ENCODE data around the gene LSM14A. TPM values are rescaled to one million over a fixed set of nuclear protein-coding genes. Genes with fewer than 3 reads are reported as not detected.
A peak's percentile ranks its signal among the peaks of the same experiment; 100 is the strongest.
"Not testable (repeated sequence)": the region's sequence is repeated elsewhere in the genome, so short reads cannot be mapped to it uniquely, and the experiment has no call there.

LSM14A gene
- total and polyA plus RNA-seq, 9 of the 15 experiments (the other 6 are each of a cell fraction or from before 2014, with no cell fraction given): 19.5 to 150 (median 95.1) TPM

DNA sequence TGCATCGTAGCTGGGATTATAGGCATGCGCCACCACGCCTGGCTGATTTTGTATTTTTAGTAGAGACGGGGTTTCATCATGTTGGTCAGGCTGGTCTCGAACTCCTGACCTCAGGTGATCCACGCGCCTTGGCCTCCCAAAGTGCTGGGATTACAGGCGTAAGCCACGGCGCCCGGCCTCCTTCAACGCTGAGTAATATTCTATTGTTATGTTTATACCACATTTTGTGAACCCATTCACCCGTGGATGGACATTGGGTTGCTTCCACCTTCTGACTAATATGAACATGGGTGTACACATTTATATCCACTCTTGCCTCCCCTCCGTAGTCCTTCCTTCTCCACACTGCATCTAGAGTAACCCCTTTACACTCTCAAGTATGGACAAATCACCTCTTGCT is 80.9 kb downstream of the LSM14A start:
- H3K9me1 ChIP-seq (ENCODE audit: control insufficient read depth, insufficient read depth, low read length); H4K20me1 ChIP-seq (replicated peaks; ENCODE audit: control insufficient read depth, insufficient read depth, low read length); H3K4me3 ChIP-seq; CTCF ChIA-PET (ENCODE audit: low intra/inter-chr PET ratio); ATAC-seq; BruUV-seq (replicated peaks); H3K27me3 ChIP-seq (ENCODE audit: control insufficient read depth in 2 of 2, insufficient read depth in 2 of 2, low read length in 2 of 2); H3K9ac ChIP-seq (ENCODE audit: insufficient read depth in 1 of 2, low read depth in 2 of 2, low read length in 2 of 2); FAIRE-seq; intact Hi-C loops (cut with micrococcal nuclease); in situ Hi-C loops (cut with MboI); DNase-seq (ENCODE audit: extremely low read depth in 1 of 4, low spot score in 3 of 4); H3K36me3 ChIP-seq (ENCODE audit: control insufficient read depth, insufficient read depth, low read length); H3K9me3 ChIP-seq (replicated peaks; ENCODE audit: control insufficient read depth, insufficient read depth, low read depth, low read length); H3K27ac ChIP-seq (ENCODE audit: extremely low read depth, low read depth, low read length); POLR2A ChIA-PET: not testable (repeated sequence)
- TF ChIP-seq, protein P1, sequence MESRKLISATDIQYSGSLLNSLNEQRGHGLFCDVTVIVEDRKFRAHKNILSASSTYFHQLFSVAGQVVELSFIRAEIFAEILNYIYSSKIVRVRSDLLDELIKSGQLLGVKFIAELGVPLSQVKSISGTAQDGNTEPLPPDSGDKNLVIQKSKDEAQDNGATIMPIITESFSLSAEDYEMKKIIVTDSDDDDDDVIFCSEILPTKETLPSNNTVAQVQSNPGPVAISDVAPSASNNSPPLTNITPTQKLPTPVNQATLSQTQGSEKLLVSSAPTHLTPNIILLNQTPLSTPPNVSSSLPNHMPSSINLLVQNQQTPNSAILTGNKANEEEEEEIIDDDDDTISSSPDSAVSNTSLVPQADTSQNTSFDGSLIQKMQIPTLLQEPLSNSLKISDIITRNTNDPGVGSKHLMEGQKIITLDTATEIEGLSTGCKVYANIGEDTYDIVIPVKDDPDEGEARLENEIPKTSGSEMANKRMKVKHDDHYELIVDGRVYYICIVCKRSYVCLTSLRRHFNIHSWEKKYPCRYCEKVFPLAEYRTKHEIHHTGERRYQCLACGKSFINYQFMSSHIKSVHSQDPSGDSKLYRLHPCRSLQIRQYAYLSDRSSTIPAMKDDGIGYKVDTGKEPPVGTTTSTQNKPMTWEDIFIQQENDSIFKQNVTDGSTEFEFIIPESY (CRISPR knock-in tag; IDR thresholded peaks at IDR 0.05): 0 out of 2 replicates have a peak, but pooled peaks have one; percentile 47
- H3K4me2 ChIP-seq (ENCODE audit: insufficient read depth, low read length): peak overlapping the region; percentile 94; the same call in 1 of the 2 replicates
- H2AFZ ChIP-seq (ENCODE audit: low read depth, low read length): 0 out of 2 replicates have a peak overlapping the region, but pooled peaks have one; percentile 1
- H3K4me1 ChIP-seq (replicated peaks in 1 of 2; ENCODE audit: control insufficient read depth in 2 of 2, insufficient read depth in 2 of 2, low read length in 2 of 2): peaks cover 4 to 24% of the 10 kb centered on the region in 2 experiments; a peak in 3 of 5 replicates
- 92% methylated on average over 14 of the region's 14 CpGs for WGBS (ENCODE audit: insufficient coverage, low coverage, missing lambda C conversion rate)
- H3K79me2 ChIP-seq (ENCODE audit: control insufficient read depth, insufficient read depth, low read length): peaks cover 34% of the 10 kb centered on the region

DNA sequence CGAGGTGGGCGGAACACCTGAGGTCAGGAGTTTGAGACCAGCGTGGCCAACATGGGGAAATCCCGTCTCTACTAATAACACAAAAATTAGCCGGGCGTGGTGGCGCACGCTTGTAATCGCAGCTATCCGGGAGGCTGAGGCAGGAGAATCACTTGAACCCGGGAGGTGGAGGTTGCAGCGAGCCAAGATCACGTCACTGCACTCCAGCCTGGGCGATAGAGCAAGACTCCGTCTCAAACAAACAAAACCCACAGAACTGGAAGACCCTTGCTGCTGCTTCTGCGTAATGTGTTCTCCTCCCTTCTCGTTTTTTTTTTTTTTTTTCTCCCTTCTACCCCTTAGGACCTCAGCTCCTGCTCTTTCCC is 81.4 kb downstream of the LSM14A start:
- CTCF ChIA-PET (ENCODE audit: low intra/inter-chr PET ratio); POLR2A ChIA-PET; in situ Hi-C loops (cut with MboI); ATAC-seq; BruUV-seq (replicated peaks); H4K20me1 ChIP-seq (replicated peaks; ENCODE audit: control insufficient read depth, insufficient read depth, low read length); H3K9me1 ChIP-seq (ENCODE audit: control insufficient read depth, insufficient read depth, low read length); DNase-seq (ENCODE audit: extremely low read depth in 1 of 4, low spot score in 3 of 4); intact Hi-C loops (cut with micrococcal nuclease); H3K9me3 ChIP-seq (replicated peaks; ENCODE audit: control insufficient read depth, insufficient read depth, low read depth, low read length); H3K36me3 ChIP-seq (ENCODE audit: control insufficient read depth, insufficient read depth, low read length); FAIRE-seq; H3K27me3 ChIP-seq (ENCODE audit: control insufficient read depth in 2 of 2, insufficient read depth in 2 of 2, low read length in 2 of 2): not testable (repeated sequence)
- Histone ChIP-seq H2AFZ (ENCODE audit: low read depth, low read length) (peak overlapping the region; percentile 99), H3K9ac (ENCODE audit: insufficient read depth in 1 of 2, low read depth in 2 of 2, low read length in 2 of 2) (peak overlapping the region; percentile 87 to 94; a peak in 3 of 4 replicates), H3K79me2 (ENCODE audit: control insufficient read depth, insufficient read depth, low read length) (peaks cover 35% of the 10 kb centered on the region), H3K4me2 (ENCODE audit: insufficient read depth, low read length) (peak overlapping the region; percentile 94), H3K27ac (ENCODE audit: extremely low read depth, low read depth, low read length) (peak overlapping the region; percentile 79), H3K4me1 (replicated peaks in 1 of 2; ENCODE audit: control insufficient read depth in 2 of 2, insufficient read depth in 2 of 2, low read length in 2 of 2) (peaks cover 4 to 24% of the 10 kb centered on the region in 2 experiments; a peak in 3 of 5 replicates), H3K4me3 (peak overlapping the region; percentile 81)
- peak; percentile 28 for TF ChIP-seq NCOA4 (IDR thresholded peaks at IDR 0.05; ENCODE audit: partially characterized antibody)
- 73% methylated on average over 11 of the region's 17 CpGs for WGBS (ENCODE audit: insufficient coverage, low coverage, missing lambda C conversion rate)

Measured in K562 (cell line).